Stimulated activated CD4-positive, alpha-beta T cell treated with anti-CD3 and anti-CD28 coated beads, Interleukin-2, amount 100 ng/mL, for 4 hours (primary cell): ENCODE data around the gene GNG7.
A peak's percentile ranks its signal among the peaks of the same experiment; 100 is the strongest.
"Not testable (repeated sequence)": the region's sequence is repeated elsewhere in the genome, so short reads cannot be mapped to it uniquely, and the experiment has no call there.

Experiments used
- DNase-seq: peaks from one replicate; pipeline ENCODE4 v3.0.0-alpha.2; 2020; ENCODE audit warnings: low read depth

Gene GNG7

DNA sequence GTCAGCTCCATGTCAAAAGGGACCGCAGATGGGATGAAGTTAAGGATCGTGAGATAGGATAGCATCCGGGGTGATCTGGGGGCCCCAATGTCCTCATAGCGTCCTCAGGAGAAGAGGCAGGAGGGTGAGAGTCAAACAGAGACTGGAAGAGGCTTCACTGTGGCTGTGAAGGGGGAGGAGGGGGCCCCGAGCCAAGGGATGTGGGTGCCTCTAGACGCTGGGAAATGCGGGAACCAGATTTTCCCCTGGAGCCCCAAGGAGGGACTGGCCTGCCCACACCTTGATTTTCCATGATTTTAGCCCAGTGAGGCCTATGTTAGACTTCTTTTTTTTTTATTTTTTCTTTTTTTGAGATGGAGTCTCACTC, 61.2 kb downstream of the GNG7 start:
- no peak for DNase-seq

DNA sequence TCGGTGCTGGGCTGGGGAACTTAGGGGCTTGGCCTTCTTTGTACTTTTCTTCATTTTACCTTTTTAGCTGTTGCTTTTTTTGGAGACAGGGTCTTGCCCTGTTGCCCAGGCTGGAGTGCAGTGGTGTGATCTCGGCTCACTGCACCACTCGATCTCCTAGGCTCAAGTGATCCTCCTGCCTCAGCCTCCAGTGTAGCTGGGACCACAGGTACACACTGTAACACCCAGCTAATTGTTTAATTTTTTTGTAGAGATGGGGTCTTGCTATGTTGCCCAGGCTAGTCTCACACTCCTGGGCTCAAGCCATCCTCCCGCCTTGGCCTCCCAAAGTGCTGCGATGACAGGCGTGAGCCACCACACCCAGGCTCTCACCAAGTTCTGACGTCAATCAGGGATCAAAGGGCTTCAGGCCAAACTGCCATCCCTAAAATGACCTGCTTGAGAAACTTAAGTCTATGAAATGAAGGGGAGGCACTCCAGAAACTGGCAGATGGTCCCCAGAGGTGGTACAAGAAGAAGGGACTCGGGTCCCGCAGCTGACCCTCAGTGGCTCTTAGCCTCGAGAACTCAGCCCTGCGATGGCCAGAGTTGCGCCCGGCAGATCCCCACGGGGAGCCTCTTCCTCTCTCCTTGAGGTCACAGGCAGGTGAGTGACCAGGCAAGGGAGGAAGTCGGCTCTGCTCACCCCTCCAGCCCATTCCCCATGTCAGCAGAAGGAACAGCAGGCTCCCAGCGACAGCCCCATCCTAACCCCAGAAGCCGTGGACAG, 61.7 kb downstream of the GNG7 start:
- DNase-seq = no peak

DNA sequence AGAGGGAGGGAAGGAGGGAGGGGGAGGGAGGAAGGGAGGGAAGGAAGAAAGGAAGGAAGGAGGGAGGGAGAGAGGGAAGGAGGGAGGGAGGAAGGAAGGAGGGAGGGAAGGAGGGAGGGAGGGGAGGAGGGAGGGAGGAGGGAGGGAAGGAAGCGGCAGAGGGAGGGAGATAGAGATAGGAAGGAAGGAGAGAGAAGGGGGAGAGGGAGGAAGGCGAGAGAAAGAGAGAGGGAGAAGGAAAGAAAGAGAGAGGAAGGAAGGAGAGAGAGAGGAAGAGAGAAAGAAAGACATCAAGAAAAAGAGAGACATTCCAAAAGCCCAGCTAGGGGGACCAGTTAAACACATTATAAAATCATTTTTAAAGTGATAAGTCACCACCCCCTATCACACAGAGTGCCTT, 62.5 kb downstream of the GNG7 start:
- DNase-seq = no peak

DNA sequence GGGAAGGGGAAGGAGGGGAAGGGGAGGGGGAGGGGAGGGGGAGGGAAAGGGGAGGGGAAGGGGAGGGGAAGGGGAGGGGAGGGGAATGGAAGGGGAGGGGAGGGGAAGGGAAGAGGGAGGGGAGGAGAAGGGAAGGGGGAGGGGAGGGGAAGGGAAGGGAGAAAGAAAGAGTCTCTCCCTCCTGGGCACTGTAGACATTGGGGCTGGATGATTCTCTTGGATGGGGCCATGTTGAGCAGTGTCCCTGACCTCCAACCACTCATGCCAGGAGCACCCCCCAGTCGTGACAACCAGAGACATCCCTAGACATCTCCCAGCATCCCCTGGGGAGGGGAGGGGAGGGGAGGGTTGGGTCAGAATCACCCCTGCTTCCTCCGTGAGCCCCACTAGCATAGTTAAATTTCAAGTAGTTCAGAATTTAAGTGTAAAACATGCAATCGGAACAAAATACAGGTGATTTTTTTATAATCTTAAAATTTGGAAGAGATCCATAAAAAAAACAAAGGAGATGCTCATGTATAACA, 64.0 kb downstream of the GNG7 start:
- no peak for DNase-seq

DNA sequence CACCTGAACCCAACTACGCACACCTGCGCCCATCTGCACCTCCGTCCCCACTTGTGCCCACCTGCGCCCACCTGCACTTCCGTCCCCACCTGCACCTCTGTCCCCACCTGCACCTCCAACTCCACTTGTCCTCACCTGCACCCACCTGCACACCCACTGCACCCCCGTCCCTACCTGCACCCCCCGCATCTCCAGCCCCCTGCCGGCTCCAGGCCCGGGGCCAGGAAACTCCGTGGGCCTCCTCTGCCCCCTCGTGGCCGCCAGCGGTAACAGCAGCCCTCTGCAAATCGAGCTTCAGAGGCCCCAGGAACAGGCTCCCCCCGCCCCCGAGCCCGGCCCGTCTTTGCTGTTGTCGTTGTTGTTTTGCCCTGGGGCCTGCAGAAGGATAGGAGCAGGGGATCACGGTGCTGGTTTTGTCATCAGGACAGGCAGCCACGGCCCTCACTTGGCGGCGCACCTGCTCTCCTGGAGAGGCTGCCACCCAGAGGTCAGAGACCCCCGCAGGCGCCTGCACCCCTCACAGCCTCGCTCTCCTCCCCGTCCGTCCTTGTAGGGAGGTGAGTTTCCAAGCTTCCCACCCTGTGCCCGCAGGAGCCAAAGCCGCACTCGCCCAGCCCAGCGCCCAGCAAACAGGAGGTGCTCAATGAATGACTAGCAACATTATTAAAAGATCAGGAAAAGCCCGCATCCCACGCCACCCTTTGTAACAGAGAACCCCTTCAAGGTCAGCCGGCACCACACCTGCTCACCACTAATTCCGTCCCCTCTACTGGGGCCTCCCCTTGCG, 65.4 kb downstream of the GNG7 start:
- peak; percentile 67 for DNase-seq

DNA sequence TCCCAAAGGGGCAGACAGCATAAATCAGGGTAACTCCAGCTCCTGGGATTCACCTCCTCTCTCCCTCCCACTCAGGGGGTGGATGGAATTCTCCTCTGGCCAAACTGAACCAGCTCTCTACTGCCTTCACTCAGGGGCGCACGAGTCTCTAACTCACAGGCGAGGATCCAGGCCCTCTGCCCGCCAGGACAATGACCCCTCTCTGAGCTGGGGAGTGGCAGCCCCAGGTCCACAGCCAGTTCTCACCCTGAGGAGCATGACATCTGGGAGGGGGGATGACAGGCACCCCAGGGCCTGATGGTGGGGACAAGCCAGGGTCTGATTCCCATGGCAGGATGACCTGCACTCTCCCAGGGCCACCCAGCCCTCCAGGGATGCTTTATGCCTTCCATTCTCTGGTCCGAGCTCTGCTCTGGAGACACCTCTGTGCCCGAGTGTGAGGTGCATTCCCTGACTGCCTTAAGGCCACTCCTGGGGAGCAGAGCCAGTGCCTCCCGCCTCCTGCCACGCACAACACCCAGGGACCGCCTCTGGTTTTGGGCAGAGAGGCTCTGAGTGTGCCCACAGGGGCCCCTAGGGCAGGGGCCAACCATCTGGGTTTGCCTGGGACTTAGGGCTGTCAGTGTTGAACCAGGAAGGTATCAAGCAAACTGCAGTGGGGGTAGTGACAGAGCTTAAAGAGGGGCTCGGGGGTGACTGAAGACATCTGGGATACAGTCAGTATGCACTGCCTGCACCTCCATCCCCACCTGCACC, 66.2 kb downstream of the GNG7 start:
- no peak for DNase-seq

DNA sequence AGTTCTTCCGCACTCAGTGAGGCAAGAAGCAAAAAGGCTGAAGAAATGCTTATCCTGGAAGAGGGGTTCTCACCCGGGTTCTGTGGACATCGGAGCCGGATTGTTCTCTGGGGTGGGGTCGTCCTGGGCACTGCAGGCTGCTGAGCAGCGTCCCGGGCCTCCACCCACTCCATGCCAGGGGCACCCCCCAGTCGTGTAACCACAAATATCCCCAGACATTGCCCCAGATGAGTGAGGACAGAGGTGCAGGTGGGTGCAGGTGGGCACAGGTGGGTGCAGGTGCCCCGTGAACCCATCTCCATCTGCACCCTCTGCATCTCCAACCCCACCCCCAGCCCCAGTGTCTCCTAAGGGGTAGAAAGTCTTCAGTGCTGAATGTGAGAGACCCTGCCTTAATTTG, 67.5 kb downstream of the GNG7 start:
- no peak for DNase-seq

DNA sequence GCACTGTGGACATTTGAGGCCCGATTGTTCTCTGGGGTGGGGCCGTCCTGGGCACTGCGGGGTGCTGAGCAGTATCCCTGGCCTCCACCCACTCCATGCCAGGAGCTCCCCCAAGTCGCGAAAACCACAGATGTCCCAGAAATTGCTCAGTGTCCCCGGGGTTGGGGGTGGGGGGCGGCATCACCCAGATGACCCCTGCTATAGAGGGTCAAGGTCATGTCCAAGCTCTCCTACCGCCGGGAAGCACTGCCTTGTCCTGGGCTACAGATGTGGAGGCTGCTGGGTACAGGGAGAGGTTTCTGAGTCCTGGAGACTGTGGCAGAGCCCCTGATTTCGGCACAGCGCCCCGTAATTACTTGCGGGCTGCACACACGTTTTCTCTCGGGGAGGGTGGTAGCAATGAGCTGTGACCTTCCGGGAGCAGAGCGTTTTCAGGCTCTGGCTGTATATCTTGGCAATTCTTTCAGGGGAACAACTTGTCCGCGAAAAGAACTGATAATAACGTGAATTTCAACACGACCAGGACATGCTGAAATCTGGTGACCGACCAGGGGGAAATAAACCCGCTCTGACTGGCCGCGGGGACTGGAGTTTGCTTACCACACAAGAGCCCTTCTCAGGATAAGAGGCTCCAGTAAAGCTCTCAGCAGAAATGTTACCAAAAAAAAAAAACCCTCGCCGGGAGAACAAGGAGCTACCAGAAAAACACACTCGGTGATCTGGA, 68.1 kb downstream of the GNG7 start:
- DNase-seq = no peak

DNA sequence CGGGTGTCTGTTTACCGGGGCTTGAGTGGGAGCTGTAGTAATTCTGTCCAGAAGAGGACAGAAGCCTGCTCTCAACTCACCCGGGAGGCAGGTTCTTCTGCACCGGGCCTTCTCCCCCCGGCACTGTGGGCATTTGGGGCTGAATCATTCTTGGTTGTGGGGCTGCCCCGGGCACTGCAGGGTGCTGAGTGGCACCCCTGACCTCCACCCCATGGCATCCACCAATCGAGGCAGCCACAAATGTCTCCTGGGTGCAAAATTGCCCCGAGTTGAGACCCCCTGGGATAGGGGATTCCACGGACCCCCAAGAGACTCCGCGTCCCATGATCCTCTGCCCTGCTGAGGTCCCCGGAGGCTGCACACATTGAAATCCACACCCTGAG, 68.8 kb downstream of the GNG7 start:
- no peak for DNase-seq

DNA sequence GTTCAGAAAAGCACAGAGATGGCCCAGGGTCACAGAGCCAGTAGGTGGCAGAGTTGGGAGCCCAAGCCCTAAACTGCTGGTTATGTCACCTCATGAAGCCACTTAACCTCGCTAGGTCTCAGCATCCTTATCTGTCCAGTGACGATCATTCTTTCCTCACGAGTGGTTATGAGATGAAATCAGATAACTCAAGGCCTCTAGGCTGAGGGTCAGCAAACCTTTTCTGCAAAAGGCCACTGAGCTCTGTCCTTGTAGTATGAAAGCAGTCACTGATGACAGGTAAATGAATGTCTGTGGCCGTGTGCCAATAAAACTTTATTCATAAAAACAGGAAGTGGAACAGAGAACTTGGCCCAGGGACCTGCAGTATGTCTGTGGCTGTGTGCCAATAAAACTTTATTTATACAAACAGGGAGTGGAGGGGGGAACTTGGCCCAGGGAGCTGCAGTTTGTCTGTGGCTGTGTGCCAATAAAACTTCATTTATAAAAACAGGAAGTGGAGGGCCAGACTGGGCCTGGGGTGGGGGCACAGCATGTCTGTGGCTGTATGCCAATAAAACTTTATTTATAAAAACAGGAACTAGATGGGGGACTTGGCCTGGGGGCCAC, 71.2 kb downstream of the GNG7 start:
- DNase-seq = no peak

DNA sequence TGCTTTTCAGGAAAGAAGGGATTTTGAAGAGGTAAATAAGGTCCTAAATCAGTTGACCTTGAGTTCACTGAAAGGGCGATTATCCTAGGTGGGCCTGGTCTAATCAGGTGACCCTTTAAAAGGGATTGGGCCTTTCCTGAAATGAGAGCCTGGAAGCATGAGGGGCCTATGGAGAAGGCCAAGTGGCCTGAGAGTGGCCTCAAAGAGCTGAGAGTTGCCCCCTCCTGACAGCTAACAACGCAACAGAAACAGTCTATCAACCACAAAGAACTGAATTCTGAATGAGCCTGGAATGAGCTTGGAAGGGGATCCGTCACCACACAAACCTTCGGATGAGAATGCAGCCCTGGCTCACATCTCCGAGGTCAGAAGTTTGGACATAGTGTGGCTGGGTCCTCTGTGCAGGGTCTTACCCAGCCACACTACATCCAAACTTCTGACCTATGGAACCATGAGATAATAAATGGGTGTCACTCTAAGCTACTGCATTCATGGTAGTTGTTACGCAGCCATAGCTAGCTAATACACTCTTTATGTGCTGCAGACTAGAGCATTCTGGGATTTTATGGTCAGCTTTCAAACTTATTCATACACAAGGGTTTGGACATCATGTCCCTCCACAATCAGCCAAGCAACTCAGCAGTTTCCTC, 72.0 kb downstream of the GNG7 start:
- DNase-seq = no peak

DNA sequence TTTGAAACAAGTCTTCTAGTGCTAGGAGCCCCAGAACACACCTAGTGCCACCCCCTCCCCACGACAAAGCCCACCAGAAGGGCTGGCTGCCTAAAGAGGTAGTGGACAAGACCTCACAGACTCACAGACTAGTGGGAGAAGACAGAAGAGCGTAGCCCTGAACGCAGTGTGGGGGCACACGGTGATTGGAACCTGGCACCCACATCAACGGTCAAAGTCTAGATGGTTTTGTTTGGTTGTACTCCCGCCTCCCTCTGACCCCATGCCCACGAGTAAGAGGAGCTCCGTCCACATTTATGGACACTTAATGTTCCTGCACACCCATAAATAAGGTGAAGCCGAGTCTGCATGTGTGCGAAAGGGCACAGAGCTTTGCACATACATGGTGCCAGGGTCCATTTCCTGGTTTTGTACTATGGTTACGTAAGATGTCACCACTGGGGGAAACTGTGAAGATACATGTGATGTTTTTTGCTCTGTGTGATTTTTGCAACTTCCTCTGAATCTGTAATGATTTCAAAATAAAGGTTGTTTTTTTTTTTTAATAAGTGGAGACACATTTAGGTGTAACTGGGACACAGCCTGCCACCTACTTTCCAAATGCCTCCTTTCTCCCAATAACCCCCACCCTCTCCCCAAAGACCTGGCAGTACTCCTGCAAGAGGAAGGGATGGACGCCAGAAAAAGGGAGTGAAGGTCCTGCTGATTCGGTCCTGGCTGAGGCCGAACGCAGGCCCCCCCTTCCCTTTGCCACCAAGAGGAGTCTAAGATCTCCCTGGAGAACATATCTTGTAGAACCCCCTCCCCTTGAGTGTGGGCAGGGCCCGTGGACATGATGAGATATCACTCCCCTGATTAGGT, 72.8 kb downstream of the GNG7 start:
- no peak for DNase-seq

DNA sequence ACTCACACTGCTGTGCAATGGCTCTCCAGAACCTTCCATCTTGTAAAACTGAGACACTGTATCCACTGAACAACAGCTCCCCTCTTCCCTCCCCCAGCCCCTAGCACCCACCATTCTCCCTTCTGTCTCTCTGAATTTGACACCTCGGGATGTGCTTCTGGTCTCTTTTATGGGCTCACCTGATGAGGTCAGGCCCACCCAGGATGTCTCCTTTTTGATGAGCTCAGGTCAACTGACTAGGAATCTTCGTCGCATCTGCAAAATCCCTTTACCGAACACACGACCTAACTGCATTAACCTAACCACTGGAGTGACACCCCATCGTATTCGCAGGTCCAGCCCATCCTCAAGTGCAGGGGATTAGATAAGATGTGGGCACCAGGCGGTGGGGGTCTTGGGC, 73.9 kb downstream of the GNG7 start:
- no peak for DNase-seq

DNA sequence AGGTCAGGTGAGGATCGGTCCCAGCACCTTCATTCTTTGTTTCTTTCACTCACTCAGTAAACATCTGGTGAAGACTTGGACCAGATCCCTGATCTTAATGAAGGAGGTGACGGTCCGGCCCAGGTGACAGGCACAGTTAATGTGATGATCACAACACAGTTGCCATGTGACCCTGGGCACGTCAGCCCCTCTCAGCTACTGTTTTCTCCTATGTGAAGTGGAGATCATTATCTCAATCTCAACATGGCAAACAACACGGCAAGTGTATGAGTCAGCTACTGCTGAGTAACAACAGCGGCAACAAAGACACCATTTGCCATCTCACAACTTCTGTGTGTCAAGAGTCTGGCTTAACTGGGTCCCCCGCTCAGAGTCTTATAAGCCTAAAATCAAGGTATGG, 74.6 kb downstream of the GNG7 start:
- no peak for DNase-seq

DNA sequence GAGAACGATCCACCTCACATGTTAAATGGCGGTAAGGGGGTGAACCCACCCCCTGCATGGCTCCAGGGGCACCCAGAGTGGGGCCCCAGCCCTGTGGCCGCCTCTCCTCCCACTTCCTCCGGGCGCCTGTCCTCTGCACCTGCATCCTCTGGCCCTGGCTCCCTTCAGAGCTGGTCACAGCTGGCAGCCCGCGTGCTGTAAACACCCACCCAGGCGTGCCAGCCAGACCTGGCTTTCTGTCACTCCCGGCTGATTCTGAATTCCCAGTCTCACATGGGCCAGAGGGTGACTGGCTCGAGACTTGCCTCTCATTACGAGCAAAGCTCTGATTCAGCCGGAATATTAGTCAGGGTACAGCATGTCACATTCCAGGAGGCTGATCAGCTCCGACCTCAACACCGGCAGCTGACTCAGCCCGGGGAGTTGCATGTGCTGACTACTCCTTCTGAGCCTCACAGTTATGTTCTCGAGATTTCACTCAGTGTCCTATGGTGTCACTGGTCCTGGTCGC, 75.1 kb downstream of the GNG7 start:
- DNase-seq = peak; percentile 39

DNA sequence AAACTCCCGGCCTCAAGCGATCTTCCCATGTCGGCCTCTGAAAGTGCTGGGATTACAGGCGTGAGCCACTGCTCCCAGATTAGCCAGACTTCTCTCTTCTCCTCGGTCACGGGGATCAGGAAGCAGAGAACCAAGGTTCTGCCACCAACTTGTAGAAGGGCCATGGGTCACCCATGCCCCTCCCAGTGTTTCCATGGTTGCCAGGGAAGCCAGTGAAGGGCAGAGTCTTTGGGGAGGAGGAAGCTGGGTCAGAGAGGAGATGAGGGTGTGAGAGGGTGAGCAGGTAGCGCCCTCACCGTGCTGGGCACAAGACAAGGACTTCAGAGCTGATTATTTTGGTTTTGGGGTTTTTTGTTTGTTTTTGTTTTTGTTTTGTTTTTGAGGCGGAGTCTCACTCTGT, 77.1 kb downstream of the GNG7 start:
- no peak for DNase-seq

DNA sequence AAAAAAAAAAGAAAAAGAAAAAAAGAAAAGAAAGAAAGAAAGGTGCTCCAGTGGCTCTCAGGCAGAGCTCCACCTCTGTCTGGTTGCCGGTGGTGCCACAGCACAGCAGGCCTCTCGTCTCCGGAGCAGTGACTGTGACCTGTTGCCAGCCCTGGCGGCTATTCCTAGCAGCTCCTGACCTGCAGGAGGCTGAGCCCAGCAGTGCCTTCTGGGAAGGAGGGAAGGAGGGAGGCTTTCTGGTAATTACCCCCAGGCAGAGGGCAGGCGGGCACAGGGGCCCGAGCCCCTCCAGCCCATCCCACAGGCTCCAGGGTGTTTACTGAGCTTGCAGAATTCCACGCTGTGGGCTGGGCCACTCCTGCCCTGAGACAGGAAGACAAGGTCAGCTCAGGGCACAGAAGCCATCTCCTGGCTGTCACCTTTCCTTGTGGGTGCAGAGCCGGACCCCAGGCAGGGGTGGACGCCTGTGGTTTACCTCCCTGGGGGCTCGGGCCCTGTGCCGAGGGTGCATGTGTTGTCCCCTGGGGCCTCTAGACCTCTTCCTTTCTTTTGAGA, 77.9 kb downstream of the GNG7 start:
- DNase-seq = no peak

DNA sequence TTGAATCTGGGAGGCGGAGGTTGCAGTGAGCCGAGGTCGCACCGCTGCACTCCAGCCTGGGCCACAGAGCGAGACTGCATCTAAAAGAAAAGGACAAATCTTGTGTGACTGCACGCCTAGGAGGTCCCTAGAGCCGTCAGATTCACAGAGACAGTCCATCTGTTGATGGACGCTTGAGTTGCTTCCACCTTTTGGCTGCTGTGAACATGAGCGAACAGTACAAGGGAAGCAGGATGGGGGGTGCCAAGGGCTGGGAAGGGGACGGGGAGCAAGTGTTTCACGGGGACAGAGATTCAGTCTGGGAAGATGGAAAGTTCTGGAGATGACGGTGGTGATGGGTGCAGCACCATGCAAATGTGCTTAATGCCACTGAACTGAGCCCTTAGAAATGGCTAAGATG, 78.7 kb downstream of the GNG7 start:
- DNase-seq = no peak

DNA sequence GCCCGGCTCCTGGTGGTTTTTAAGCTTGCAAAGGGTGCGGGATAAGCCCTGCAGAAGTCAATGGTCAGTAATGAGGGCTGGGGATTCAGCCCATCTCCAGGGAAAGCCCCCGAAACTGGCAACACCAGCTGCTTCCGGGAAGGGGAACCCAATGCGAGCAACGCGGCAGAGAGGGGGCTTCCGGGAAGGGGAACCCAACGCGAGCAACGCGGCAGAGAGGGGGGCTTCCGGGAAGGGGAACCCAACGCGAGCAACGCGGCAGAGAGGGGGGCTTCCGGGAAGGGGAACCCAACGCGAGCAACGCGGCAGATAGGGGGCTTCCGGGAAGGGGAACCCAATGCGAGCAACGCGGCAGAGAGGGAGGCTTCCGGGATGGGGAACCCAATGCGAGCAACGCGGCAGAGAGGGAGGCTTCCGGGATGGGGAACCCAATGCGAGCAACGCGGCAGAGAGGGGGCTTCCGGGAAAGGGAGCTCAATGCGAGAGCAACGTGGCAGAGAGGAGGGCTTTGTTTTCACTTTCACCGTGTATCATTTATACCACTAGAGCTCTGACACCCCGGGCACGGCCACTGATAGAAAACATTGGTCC, 80.0 kb downstream of the GNG7 start:
- not testable (repeated sequence) for DNase-seq
